ENCODE results near the gene TBC1D10A.

DNA sequence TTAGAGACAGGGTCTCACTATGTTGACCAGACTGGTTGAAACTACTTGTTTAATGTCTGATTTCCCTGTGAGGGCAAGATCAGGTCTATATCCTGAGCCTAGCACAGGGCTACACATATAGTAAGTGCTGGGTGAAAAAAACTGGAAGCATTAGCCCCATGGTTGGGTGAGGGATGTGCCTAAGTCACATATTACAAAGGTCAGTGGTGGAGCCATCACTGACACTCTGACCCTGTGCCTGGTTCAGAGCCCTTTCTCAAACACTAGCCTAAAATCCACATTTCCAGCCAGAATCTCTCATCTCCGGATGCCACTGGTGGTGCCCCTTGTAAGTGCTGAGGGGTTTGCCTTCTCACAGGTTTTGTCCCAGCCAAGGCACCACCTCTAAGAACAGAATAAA, 9.0 kb downstream of the TBC1D10A start:
- TF ChIP-seq EZH2phosphoT487 (IDR thresholded peaks at IDR 0.05; ENCODE audit: borderline replicate concordance): no peak
- no peak for TF ChIP-seq CTCF (conservative IDR thresholded peaks at IDR 0.05; ENCODE audit: low read length)
